ENCODE measurements around the gene UBAC1. TPM values are rescaled to one million over a fixed set of nuclear protein-coding genes. Genes with fewer than 3 reads are reported as not detected.

UBAC1 gene
- total and polyA plus RNA-seq, 10 of the 15 experiments (the other 5 are each of a cell fraction or from before 2014, with no cell fraction given), result 16.7 to 54.6 (median 38.5) TPM

DNA sequence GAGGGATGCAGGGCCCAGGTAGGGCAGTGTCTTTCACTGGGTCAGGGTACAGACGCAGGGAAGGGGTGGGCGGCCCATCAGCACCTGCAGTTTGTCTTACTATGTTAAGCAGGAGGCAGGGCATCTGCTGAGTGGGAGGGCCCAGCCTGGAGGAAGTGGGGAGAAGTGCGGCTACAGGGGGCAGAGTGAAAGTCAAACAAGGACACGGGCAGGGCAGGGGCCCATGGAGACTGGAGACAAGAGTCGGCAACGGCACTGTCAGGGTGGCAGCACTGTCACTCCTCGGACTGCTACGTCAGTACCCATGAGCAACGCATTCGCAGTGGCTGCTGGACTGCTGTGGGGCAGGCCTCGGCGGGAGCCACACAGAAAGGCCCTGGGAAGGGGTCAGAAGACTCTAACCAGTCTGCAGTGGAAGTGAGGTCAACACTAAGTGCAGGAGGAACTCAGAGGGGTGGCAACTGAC lies 73.6 kb downstream of the UBAC1 start:
- H3K9me3 ChIP-seq (replicated peaks; ENCODE audit: control insufficient read depth, insufficient read depth, low read length), result no peaks in the 10 kb centered on the region
- DNase-seq (ENCODE audit: low read depth, low spot score) (peak; percentile 19), ATAC-seq (peak; percentile 99), FAIRE-seq (peak; percentile 23)
- H3K27me3 ChIP-seq (replicated peaks in 1 of 2; ENCODE audit: control insufficient read depth in 2 of 2, insufficient read depth in 2 of 2, low read length in 1 of 2), result no peaks in the 10 kb centered on the region
- H3K36me3 ChIP-seq (ENCODE audit: control insufficient read depth in 2 of 2, insufficient read depth in 2 of 2, low read length in 1 of 2), result peaks cover 0 to 7% of the 10 kb centered on the region in 2 experiments; a peak in 2 of 4 replicates
- H4K20me1 ChIP-seq (ENCODE audit: control insufficient read depth, insufficient read depth), result no peaks in the 10 kb centered on the region; the same call in 1 of the 2 replicates
- ChIA-PET CTCF (interaction anchor here (1.0 kb wide), 1 partner anchor 23 kb away, joined by 3 read pairs; no protein-coding TSS in a partner anchor), SMC1A (ENCODE audit: uncharacterized antibody, unreplicated experiment) (no interaction called here), POLR2A (interaction anchor here (0.6 kb wide), 1 partner anchor 411 kb away, joined by 3 read pairs; no protein-coding TSS in a partner anchor), RAD21 (ENCODE audit: unreplicated experiment) (no interaction called here)
- in situ Hi-C loops (cut with MboI) (no loop called here), intact Hi-C loops (cut with micrococcal nuclease; ENCODE audit: unreplicated experiment) (no loop called here)
- peak overlapping the region; percentile 74 for H3K27ac ChIP-seq (ENCODE audit: control insufficient read depth, insufficient read depth)
- H3K79me2 ChIP-seq (ENCODE audit: control insufficient read depth, insufficient read depth, low read length), result peaks cover 45% of the 10 kb centered on the region
- 50% methylated on average over 11 of the region's 12 CpGs for WGBS (ENCODE audit: insufficient coverage, insufficient replicate concordance, low lambda C conversion rate, missing lambda C conversion rate)
- no TSS peak for BruUV-seq (replicated peaks)
- H3K4me3 ChIP-seq, result peak overlapping the region; percentile 47; the same call in 1 of the 2 replicates
- H3K4me1 ChIP-seq (ENCODE audit: control insufficient read depth, insufficient read depth, low read length), result peaks cover 20% of the 10 kb centered on the region
- peak overlapping the region; percentile 51 for H2AFZ ChIP-seq (ENCODE audit: control insufficient read depth, low read depth, low read length)
- peak overlapping the region; percentile 61 for H3K9ac ChIP-seq (ENCODE audit: control insufficient read depth, insufficient read depth, low read length)
- peak overlapping the region; percentile 83 for H3K4me2 ChIP-seq (ENCODE audit: control insufficient read depth, insufficient read depth)
- no peak for TF ChIP-seq HDAC6 (IDR thresholded peaks at IDR 0.05; ENCODE audit: unreplicated experiment)
- TF ChIP-seq FOXM1 (IDR thresholded peaks at IDR 0.05; ENCODE audit: low read depth, low read length), result no peak
- 0 out of 2 replicates have a peak, but pooled peaks have one; percentile 37 for TF ChIP-seq DPF2 (IDR thresholded peaks at IDR 0.05)
- no peak for TF ChIP-seq RFX5 (IDR thresholded peaks at IDR 0.05; ENCODE audit: low read depth, low read length)
- TF ChIP-seq TAF1 (IDR thresholded peaks at IDR 0.05; ENCODE audit: borderline replicate concordance, low read depth, low read length), result no peak
- peak; percentile 54 for TF ChIP-seq NR2F1 (conservative IDR thresholded peaks at IDR 0.05)
- peak; percentile 25 for TF ChIP-seq PBX3 (IDR thresholded peaks at IDR 0.05; ENCODE audit: insufficient replicate concordance, low read depth, low read length)
- TF ChIP-seq CREM (IDR thresholded peaks at IDR 0.05; ENCODE audit: low read depth), result 0 out of 2 replicates have a peak, but pooled peaks have one; percentile 13
- no peak for TF ChIP-seq SUZ12 (IDR thresholded peaks at IDR 0.05; ENCODE audit: unreplicated experiment)
- no peak for TF ChIP-seq RB1 (IDR thresholded peaks at IDR 0.05; ENCODE audit: borderline replicate concordance)
- TF ChIP-seq, protein P1, sequence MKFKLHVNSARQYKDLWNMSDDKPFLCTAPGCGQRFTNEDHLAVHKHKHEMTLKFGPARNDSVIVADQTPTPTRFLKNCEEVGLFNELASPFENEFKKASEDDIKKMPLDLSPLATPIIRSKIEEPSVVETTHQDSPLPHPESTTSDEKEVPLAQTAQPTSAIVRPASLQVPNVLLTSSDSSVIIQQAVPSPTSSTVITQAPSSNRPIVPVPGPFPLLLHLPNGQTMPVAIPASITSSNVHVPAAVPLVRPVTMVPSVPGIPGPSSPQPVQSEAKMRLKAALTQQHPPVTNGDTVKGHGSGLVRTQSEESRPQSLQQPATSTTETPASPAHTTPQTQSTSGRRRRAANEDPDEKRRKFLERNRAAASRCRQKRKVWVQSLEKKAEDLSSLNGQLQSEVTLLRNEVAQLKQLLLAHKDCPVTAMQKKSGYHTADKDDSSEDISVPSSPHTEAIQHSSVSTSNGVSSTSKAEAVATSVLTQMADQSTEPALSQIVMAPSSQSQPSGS (IDR thresholded peaks at IDR 0.05; ENCODE audit: low read length), result no peak
- no peak for TF ChIP-seq RELB (IDR thresholded peaks at IDR 0.05; ENCODE audit: low read depth)
- no peak for TF ChIP-seq BRCA1 (IDR thresholded peaks at IDR 0.05; ENCODE audit: low read depth, low read length)
- TF ChIP-seq EGR1 (IDR thresholded peaks at IDR 0.05; ENCODE audit: borderline replicate concordance in 1 of 2, low read depth in 2 of 2, low read length in 2 of 2), result 0 out of 3 replicates have a peak, but pooled peaks of 1 of the 2 experiments have one; percentile 3
- TF ChIP-seq ZNF622 (IDR thresholded peaks at IDR 0.05), result no peak
- TF ChIP-seq NR2C2 (IDR thresholded peaks at IDR 0.05; ENCODE audit: borderline replicate concordance, control insufficient read depth, insufficient read length, low read depth), result no peak
- no peak for TF ChIP-seq LARP7 (IDR thresholded peaks at IDR 0.05)
- TF ChIP-seq MTA2 (IDR thresholded peaks at IDR 0.05; ENCODE audit: low read depth), result peak; percentile 27; the same call in 1 of the 2 replicates
- no peak for TF ChIP-seq SMAD1 (IDR thresholded peaks at IDR 0.05; ENCODE audit: low read depth, partially characterized antibody)
- TF ChIP-seq MXI1 (IDR thresholded peaks at IDR 0.05; ENCODE audit: low read depth, low read length), result no peak
